ENCODE measurements around the gene NELFA. TPM values are rescaled to one million over a fixed set of nuclear protein-coding genes. Genes with fewer than 3 reads are reported as not detected.

The NELFA gene
- total RNA-seq, result 11.2 and 14.6 TPM in 2 replicates

DNA sequence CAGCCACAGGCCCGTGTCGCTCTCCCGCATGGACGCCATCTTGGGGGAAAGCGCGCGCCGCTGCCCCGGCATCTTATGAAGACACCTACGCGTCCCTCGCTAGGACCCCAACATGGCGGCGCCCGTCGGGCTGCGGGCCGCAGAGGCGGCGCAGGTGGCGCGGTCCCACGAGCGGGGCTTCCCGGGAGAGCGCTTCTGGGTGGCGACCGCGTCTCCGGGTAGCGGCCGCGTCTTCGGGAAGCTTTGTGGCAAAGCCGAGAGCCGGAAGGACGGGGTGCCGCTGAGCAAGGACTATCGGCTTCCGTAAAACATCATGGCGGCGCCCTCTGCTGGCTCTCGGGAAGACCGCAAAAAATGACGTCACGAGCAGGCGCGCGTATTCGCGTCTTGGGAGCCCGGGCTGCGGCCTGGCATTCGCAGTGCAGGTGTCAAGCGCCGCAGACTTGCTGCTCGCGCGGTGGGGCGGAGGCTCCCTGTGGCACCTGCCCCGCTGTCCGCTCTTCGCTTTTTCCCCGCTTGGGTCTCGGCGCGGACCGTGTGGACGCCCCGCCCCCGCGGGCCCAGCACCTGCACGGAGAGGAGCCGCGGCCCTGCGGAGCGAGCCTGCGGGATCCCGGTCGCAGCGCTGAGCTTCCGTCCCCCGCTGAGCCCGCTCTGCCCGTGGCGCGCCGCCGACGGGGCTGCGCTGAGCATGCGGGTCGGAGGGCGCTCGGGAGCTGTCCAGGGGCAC, at the start of gene NELFA:
NELFA (minus strand) TSS at position 54 of the 730 bp plus-strand sequence; CDS start at position 39, 15 bp downstream.

Other genes with a start within 250 kb of the NELFA start
- 0.30 and 1.9 TPM in 2 replicates for gene FGFR3, start 215.7 kb downstream of the NELFA start, total RNA-seq
- 101 and 103 TPM in 2 replicates for gene LETM1, start 152.8 kb downstream of the NELFA start, total RNA-seq
- gene NSD2, start 137.6 kb downstream of the NELFA start, total RNA-seq, result 55.2 and 79.6 TPM in 2 replicates
- 0.32 TPM in 1 of 2 replicates, not detected in the other for gene NAT8L, start 50.4 kb upstream of the NELFA start, total RNA-seq
- gene HAUS3, start 233.1 kb upstream of the NELFA start, total RNA-seq, result 10.4 and 20.4 TPM in 2 replicates
- gene POLN, start 233.1 kb upstream of the NELFA start, total RNA-seq, result 1.6 and 4.1 TPM in 2 replicates

Data from epithelial cell of umbilical artery (primary cell).